Measurements from ENCODE around the gene AMBP.

- no peak for TF ChIP-seq EZH2 (IDR thresholded peaks at IDR 0.05; ENCODE audit: insufficient read depth, poor library complexity, severe bottlenecking)
- no peak for TF ChIP-seq EZH2phosphoT487 (IDR thresholded peaks at IDR 0.05; ENCODE audit: insufficient read depth, low read depth)
Measured at GRCh38 chr9:114077162-114077837, 800 bp downstream of the AMBP start.
